Measurements from ENCODE around the gene CARD14. TPM values are rescaled to one million over a fixed set of nuclear protein-coding genes. Genes with fewer than 3 reads are reported as not detected.

Gene CARD14
- polyA plus RNA-seq, 1 donor (not counting 4 experiments of a cell fraction or from before 2014, with no cell fraction given): 0.49 TPM

DNA sequence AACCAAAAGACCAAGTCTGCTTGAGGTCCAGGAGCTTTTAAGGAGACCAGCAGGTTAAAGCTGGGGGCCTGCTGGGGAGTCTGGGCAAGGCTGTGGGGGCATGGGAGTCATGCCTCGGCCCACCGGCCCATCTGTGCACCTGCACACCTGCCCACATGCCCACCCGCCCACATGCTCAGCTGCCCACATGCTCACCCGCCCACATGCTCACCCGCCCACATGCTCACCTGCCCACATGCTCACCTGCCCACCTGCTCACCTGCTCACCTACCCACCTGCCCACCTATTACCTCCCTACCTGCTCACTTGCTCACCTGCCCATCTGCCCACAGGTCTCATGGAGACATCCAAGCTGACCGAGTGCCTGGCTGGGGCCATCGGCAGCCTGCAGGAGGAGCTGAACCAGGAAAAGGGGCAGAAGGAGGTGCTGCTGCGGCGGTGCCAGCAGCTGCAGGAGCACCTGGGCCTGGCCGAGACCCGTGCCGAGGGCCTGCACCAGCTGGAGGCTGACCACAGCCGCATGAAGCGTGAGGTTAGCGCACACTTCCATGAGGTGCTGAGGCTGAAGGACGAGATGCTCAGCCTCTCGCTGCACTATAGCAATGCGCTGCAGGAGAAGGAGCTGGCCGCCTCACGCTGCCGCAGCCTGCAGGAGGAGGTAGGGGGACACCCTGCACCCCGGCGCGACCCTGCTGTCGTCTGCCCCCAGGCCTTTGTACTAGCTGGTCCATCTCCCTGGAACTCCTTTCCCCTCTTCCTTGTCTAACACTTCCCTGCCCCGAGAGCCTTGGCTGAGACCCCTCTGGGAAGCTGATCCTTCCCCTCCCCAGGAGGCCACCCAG lies 14.0 kb downstream of the CARD14 start:
- Histone ChIP-seq H3K4me2 (ENCODE audit: control insufficient read depth, extremely low read depth, insufficient read depth, low read depth, low read length) (no peak overlapping the region), H3K4me1 (ENCODE audit: control insufficient read depth, extremely low read depth, insufficient read depth, low read length) (peaks cover 19% of the 10 kb centered on the region), H3K79me2 (ENCODE audit: control insufficient read depth, insufficient read depth, low read length) (no peaks in the 10 kb centered on the region), H3K27ac (ENCODE audit: control insufficient read depth, insufficient read depth, low read length) (no peak overlapping the region), H2AFZ (ENCODE audit: control insufficient read depth, low read length) (no peak overlapping the region), H3K27me3 (ENCODE audit: control insufficient read depth, extremely low read depth, insufficient read depth, low read length) (peaks cover 8% of the 10 kb centered on the region), H4K20me1 (ENCODE audit: control insufficient read depth, extremely low read depth, insufficient read depth, low read length) (no peaks in the 10 kb centered on the region), H3K36me3 (ENCODE audit: control insufficient read depth in 2 of 2, extremely low read depth in 1 of 2, insufficient read depth in 2 of 2, low read length in 2 of 2) (no peaks in the 10 kb centered on the region), H3K9me1 (ENCODE audit: control insufficient read depth, extremely low read depth, insufficient read depth, low read length) (peaks cover 2% of the 10 kb centered on the region), H3K4me3 (ENCODE audit: control insufficient read depth in 2 of 3, extremely low read depth in 1 of 3, insufficient read depth in 2 of 3, low read depth in 1 of 3, low read length in 3 of 3) (no peak overlapping the region), H3K9ac (ENCODE audit: control insufficient read depth, extremely low read depth, insufficient read depth, low read length) (no peak overlapping the region), H3K9me3 (ENCODE audit: control insufficient read depth, low read depth, low read length) (no peaks in the 10 kb centered on the region)
- TF ChIP-seq, protein P1, sequence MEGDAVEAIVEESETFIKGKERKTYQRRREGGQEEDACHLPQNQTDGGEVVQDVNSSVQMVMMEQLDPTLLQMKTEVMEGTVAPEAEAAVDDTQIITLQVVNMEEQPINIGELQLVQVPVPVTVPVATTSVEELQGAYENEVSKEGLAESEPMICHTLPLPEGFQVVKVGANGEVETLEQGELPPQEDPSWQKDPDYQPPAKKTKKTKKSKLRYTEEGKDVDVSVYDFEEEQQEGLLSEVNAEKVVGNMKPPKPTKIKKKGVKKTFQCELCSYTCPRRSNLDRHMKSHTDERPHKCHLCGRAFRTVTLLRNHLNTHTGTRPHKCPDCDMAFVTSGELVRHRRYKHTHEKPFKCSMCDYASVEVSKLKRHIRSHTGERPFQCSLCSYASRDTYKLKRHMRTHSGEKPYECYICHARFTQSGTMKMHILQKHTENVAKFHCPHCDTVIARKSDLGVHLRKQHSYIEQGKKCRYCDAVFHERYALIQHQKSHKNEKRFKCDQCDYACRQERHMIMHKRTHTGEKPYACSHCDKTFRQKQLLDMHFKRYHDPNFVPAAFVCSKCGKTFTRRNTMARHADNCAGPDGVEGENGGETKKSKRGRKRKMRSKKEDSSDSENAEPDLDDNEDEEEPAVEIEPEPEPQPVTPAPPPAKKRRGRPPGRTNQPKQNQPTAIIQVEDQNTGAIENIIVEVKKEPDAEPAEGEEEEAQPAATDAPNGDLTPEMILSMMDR (optimal IDR thresholded peaks at IDR 0.05 in 1 of 3, IDR thresholded peaks at IDR 0.05 in 1 of 3, conservative IDR thresholded peaks at IDR 0.05 in 1 of 3; ENCODE audit: extremely low read depth in 1 of 3, insufficient read depth in 2 of 3, low read length in 3 of 3): no peak
- TF ChIP-seq EZH2 (IDR thresholded peaks at IDR 0.05; ENCODE audit: low read length): no peak
- dilution Hi-C loops (cut with MboI; ENCODE audit: extremely low pct_ligation_motif_present, low sequenced_read_pairs): no loop called here
- FAIRE-seq: no peak
- no peak for DNase-seq (ENCODE audit: low read depth, low spot score)

DNA sequence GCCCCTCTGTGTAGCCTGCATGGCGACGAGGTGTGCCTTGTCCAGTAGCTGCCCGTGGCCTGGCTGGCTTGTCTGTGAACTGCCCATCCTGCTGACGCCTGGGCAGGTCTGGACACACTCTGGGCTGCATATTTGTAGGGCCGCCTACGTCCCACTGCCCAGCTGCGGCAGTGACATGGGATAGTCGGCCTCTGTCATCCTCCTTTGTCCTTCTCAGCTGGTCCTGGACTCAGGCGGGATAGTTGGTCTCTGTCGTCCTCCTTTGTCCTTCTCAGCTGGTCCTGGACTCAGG lies 14.5 kb downstream of the CARD14 start:
- FAIRE-seq (no peak), DNase-seq (ENCODE audit: low read depth, low spot score) (no peak)
- dilution Hi-C loops (cut with MboI; ENCODE audit: extremely low pct_ligation_motif_present, low sequenced_read_pairs): no loop called here
- H3K9me1 ChIP-seq (ENCODE audit: control insufficient read depth, extremely low read depth, insufficient read depth, low read length): peaks cover 2% of the 10 kb centered on the region
- H4K20me1 ChIP-seq (ENCODE audit: control insufficient read depth, extremely low read depth, insufficient read depth, low read length): no peaks in the 10 kb centered on the region
- no peak overlapping the region for H3K4me2 ChIP-seq (ENCODE audit: control insufficient read depth, extremely low read depth, insufficient read depth, low read depth, low read length)
- TF ChIP-seq EZH2 (IDR thresholded peaks at IDR 0.05; ENCODE audit: low read length): no peak
- TF ChIP-seq, protein P1 (optimal IDR thresholded peaks at IDR 0.05 in 1 of 3, IDR thresholded peaks at IDR 0.05 in 1 of 3, conservative IDR thresholded peaks at IDR 0.05 in 1 of 3; ENCODE audit: extremely low read depth in 1 of 3, insufficient read depth in 2 of 3, low read length in 3 of 3): no peak
- no peak overlapping the region for H3K27ac ChIP-seq (ENCODE audit: control insufficient read depth, insufficient read depth, low read length)
- H3K4me1 ChIP-seq (ENCODE audit: control insufficient read depth, extremely low read depth, insufficient read depth, low read length): peaks cover 19% of the 10 kb centered on the region
- no peaks in the 10 kb centered on the region for H3K9me3 ChIP-seq (ENCODE audit: control insufficient read depth, low read depth, low read length)
- peaks cover 8% of the 10 kb centered on the region for H3K27me3 ChIP-seq (ENCODE audit: control insufficient read depth, extremely low read depth, insufficient read depth, low read length)
- H3K4me3 ChIP-seq (ENCODE audit: control insufficient read depth in 2 of 3, extremely low read depth in 1 of 3, insufficient read depth in 2 of 3, low read depth in 1 of 3, low read length in 3 of 3): no peak overlapping the region
- no peaks in the 10 kb centered on the region for H3K79me2 ChIP-seq (ENCODE audit: control insufficient read depth, insufficient read depth, low read length)
- no peaks in the 10 kb centered on the region for H3K36me3 ChIP-seq (ENCODE audit: control insufficient read depth in 2 of 2, extremely low read depth in 1 of 2, insufficient read depth in 2 of 2, low read length in 2 of 2)
- H3K9ac ChIP-seq (ENCODE audit: control insufficient read depth, extremely low read depth, insufficient read depth, low read length): no peak overlapping the region
- H2AFZ ChIP-seq (ENCODE audit: control insufficient read depth, low read length): no peak overlapping the region

All from keratinocyte (primary cell).